ENCODE results near the gene INPP5B. TPM values are rescaled to one million over a fixed set of nuclear protein-coding genes. Genes with fewer than 3 reads are reported as not detected.

INPP5B gene
- total RNA-seq, 1 experiment from 2014 or later: 12.1 TPM

- TF ChIP-seq, protein P1, sequence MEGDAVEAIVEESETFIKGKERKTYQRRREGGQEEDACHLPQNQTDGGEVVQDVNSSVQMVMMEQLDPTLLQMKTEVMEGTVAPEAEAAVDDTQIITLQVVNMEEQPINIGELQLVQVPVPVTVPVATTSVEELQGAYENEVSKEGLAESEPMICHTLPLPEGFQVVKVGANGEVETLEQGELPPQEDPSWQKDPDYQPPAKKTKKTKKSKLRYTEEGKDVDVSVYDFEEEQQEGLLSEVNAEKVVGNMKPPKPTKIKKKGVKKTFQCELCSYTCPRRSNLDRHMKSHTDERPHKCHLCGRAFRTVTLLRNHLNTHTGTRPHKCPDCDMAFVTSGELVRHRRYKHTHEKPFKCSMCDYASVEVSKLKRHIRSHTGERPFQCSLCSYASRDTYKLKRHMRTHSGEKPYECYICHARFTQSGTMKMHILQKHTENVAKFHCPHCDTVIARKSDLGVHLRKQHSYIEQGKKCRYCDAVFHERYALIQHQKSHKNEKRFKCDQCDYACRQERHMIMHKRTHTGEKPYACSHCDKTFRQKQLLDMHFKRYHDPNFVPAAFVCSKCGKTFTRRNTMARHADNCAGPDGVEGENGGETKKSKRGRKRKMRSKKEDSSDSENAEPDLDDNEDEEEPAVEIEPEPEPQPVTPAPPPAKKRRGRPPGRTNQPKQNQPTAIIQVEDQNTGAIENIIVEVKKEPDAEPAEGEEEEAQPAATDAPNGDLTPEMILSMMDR (conservative IDR thresholded peaks at IDR 0.05; ENCODE audit: low read depth, low read length): no peak
- no peak for TF ChIP-seq EZH2phosphoT487 (IDR thresholded peaks at IDR 0.05; ENCODE audit: borderline replicate concordance, low read length)
- no peak for TF ChIP-seq EZH2 (IDR thresholded peaks at IDR 0.05; ENCODE audit: low read length, unreplicated experiment)
- Histone ChIP-seq H3K4me3 (ENCODE audit: low read length) (no peak overlapping the region), H3K4me1 (ENCODE audit: insufficient read depth, low read length) (no peaks in the 10 kb centered on the region), H3K27me3 (ENCODE audit: low read length) (no peaks in the 10 kb centered on the region), H3F3A (ENCODE audit: low read length, unreplicated experiment) (no peaks in the 10 kb centered on the region), H3K79me2 (ENCODE audit: low read length) (no peaks in the 10 kb centered on the region), H3K4me2 (ENCODE audit: low read length) (no peak overlapping the region), H3K27ac (ENCODE audit: low read length) (no peak overlapping the region), H3K9me3 (ENCODE audit: low read length) (no peaks in the 10 kb centered on the region), H4K20me1 (ENCODE audit: low read length) (no peaks in the 10 kb centered on the region), H2AFZ (ENCODE audit: low read length) (no peak overlapping the region), H3K9ac (ENCODE audit: low read length) (no peak overlapping the region), H3K36me3 (ENCODE audit: low read depth, low read length) (no peaks in the 10 kb centered on the region), H3K9me2 (replicated peaks; ENCODE audit: low read length) (no peaks in the 10 kb centered on the region)
- no TSS peak for BruUV-seq (replicated peaks)
- ATAC-seq: no peak
- ChIA-PET POLR2A (ENCODE audit: unreplicated experiment) (no interaction called here), CTCF (no interaction called here)
- DNase-seq: no peak
- intact Hi-C loops (cut with micrococcal nuclease): no loop called here
Measured at GRCh38 chr1:37951041-37951782, 4.4 kb upstream of the INPP5B start.

- Histone ChIP-seq H3K4me1 (ENCODE audit: insufficient read depth, low read length) (no peaks in the 10 kb centered on the region), H3K9me2 (replicated peaks; ENCODE audit: low read length) (no peaks in the 10 kb centered on the region), H3K36me3 (ENCODE audit: low read depth, low read length) (no peaks in the 10 kb centered on the region), H3F3A (ENCODE audit: low read length, unreplicated experiment) (no peaks in the 10 kb centered on the region), H3K79me2 (ENCODE audit: low read length) (no peaks in the 10 kb centered on the region), H2AFZ (ENCODE audit: low read length) (no peak overlapping the region), H3K27me3 (ENCODE audit: low read length) (no peaks in the 10 kb centered on the region), H3K9me3 (ENCODE audit: low read length) (no peaks in the 10 kb centered on the region), H3K9ac (ENCODE audit: low read length) (no peak overlapping the region), H3K4me3 (ENCODE audit: low read length) (no peak overlapping the region), H4K20me1 (ENCODE audit: low read length) (no peaks in the 10 kb centered on the region), H3K4me2 (ENCODE audit: low read length) (no peak overlapping the region), H3K27ac (ENCODE audit: low read length) (no peak overlapping the region)
- ChIA-PET CTCF (no interaction called here), POLR2A (ENCODE audit: unreplicated experiment) (no interaction called here)
- BruUV-seq (replicated peaks): no TSS peak
- TF ChIP-seq EZH2 (IDR thresholded peaks at IDR 0.05; ENCODE audit: low read length, unreplicated experiment) (no peak), EZH2phosphoT487 (IDR thresholded peaks at IDR 0.05; ENCODE audit: borderline replicate concordance, low read length) (no peak)
- TF ChIP-seq, protein P1 (conservative IDR thresholded peaks at IDR 0.05; ENCODE audit: low read depth, low read length): no peak
- ATAC-seq: no peak
- no peak for DNase-seq
- intact Hi-C loops (cut with micrococcal nuclease): no loop called here
Measured at GRCh38 chr1:37949524-37950152, 2.8 kb upstream of the INPP5B start.

DNA sequence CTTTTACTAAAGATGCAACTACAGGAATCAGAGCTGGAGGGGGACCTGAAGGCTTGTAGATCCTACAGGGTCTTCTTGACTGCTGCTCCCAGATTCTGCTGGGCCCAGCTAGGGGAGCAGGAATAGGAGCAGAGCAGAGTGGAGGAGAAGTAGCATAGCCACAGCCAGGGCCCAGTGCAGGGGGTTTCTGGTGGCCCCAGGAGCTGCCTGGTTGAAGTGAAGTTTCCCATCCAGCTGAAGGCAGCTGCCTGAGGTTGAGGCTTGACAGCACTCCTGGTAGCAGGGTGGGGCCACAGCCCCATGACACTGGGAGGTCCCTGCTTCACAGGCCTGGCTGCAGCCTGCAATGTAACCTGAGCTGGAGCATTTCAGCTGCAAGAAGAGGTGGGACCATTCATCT lies 2.0 kb upstream of the INPP5B start:
- Histone ChIP-seq H3K27me3 (ENCODE audit: low read length) (no peaks in the 10 kb centered on the region), H3K9ac (ENCODE audit: low read length) (no peak overlapping the region), H3K27ac (ENCODE audit: low read length) (no peak overlapping the region), H3K36me3 (ENCODE audit: low read depth, low read length) (no peaks in the 10 kb centered on the region), H3K4me2 (ENCODE audit: low read length) (no peak overlapping the region), H3F3A (ENCODE audit: low read length, unreplicated experiment) (no peaks in the 10 kb centered on the region), H3K79me2 (ENCODE audit: low read length) (no peaks in the 10 kb centered on the region), H3K9me3 (ENCODE audit: low read length) (no peaks in the 10 kb centered on the region), H3K9me2 (replicated peaks; ENCODE audit: low read length) (no peaks in the 10 kb centered on the region), H3K4me1 (ENCODE audit: insufficient read depth, low read length) (no peaks in the 10 kb centered on the region), H4K20me1 (ENCODE audit: low read length) (no peaks in the 10 kb centered on the region), H2AFZ (ENCODE audit: low read length) (no peak overlapping the region), H3K4me3 (ENCODE audit: low read length) (no peak overlapping the region)
- no peak for TF ChIP-seq EZH2phosphoT487 (IDR thresholded peaks at IDR 0.05; ENCODE audit: borderline replicate concordance, low read length)
- TF ChIP-seq, protein P1 (conservative IDR thresholded peaks at IDR 0.05; ENCODE audit: low read depth, low read length): no peak
- TF ChIP-seq EZH2 (IDR thresholded peaks at IDR 0.05; ENCODE audit: low read length, unreplicated experiment): no peak
- ATAC-seq (no peak), DNase-seq (no peak)
- ChIA-PET POLR2A (ENCODE audit: unreplicated experiment) (no interaction called here), CTCF (no interaction called here)
- intact Hi-C loops (cut with micrococcal nuclease): no loop called here
- BruUV-seq (replicated peaks): no TSS peak

All from PC-3 (cell line).